CD4-positive, alpha-beta T cell (primary cell): Measurements from ENCODE around the gene LCAT. TPM values are rescaled to one million over a fixed set of nuclear protein-coding genes. Genes with fewer than 3 reads are reported as not detected.

ENCODE experiments used
- ATAC-seq: fragments of 200-7000 bp; cut with Tn5 transposase; one replicate; pipeline ENCODE4 v1.10.0; 2022; ENCODE audit warnings: mild to moderate bottlenecking; ENCODE audit not compliant: poor library complexity
- CTCF ChIA-PET: fragments of 350-600 bp; sonication (Branson Sonifier 250); formaldehyde crosslinking; loops from one replicate; lab custom pipeline; 2021; ENCODE audit warnings: antibody characterized with exemption, inconsistent platforms; lab: Charles Lee
- POLR2A ChIA-PET: fragments of 350-600 bp; sonication (Branson Sonifier 250); formaldehyde crosslinking; loops from one replicate; lab custom pipeline; 2021; ENCODE audit warnings: antibody characterized with exemption, inconsistent platforms; lab: Charles Lee
- DNase-seq, 14 experiments: peaks; one replicate each; pipeline ENCODE4 v3.0.0-alpha.2; 2013 to 2020; ENCODE audit warnings: mixed read lengths in 2 of 14
- H3K27ac ChIP-seq, 2 donors: one replicate each; pipeline versions ENCODE4 v1.5.1 to v1.7.0; 2013; ENCODE audit warnings: low read length in 2 of 2, low read depth in 1 of 2, mild to moderate bottlenecking in 1 of 2
- H3K27me3 ChIP-seq, 2 experiments: 1 replicate in 1 of 2; 2 replicates in 1 of 2; pipeline versions ENCODE4 v1.6.1 to v1.7.0; 2013; ENCODE audit warnings: low read length in 2 of 2, control low read depth in 1 of 2, mild to moderate bottlenecking in 1 of 2, moderate library complexity in 1 of 2; ENCODE audit not compliant: insufficient read depth in 2 of 2, control insufficient read depth in 1 of 2
- H3K36me3 ChIP-seq: one replicate; pipeline ENCODE4 v1.6.1; 2013; ENCODE audit warnings: low read length, control low read depth; ENCODE audit not compliant: insufficient read depth
- H3K4me1 ChIP-seq: one replicate; pipeline ENCODE4 v1.6.1; 2013; ENCODE audit warnings: low read length, control low read depth; ENCODE audit not compliant: insufficient read depth
- H3K4me3 ChIP-seq: one replicate; pipeline ENCODE4 v1.5.1; 2013; ENCODE audit warnings: mild to moderate bottlenecking, low read length, moderate library complexity
- H3K9me3 ChIP-seq, 2 experiments: 1 replicate in 1 of 2; 2 replicates in 1 of 2; pipeline versions ENCODE4 v1.6.1 to v1.7.0; 2013; ENCODE audit warnings: low read length in 2 of 2, mild to moderate bottlenecking in 2 of 2, control low read depth in 1 of 2, moderate library complexity in 1 of 2; ENCODE audit not compliant: control insufficient read depth in 1 of 2, insufficient read depth in 1 of 2
- H3K27ac Mint-ChIP-seq: one replicate; pipeline ENCODE4 v1.8.0; 2020; ENCODE audit warnings: mixed read lengths
- H3K27me3 Mint-ChIP-seq: one replicate; pipeline ENCODE4 v1.8.0; 2021; ENCODE audit warnings: mixed read lengths
- H3K36me3 Mint-ChIP-seq: one replicate; pipeline ENCODE4 v1.8.0; 2021; ENCODE audit warnings: low read depth, mixed read lengths
- H3K4me1 Mint-ChIP-seq: one replicate; pipeline ENCODE4 v1.8.0; 2021; ENCODE audit warnings: low read depth, mixed read lengths
- H3K4me3 Mint-ChIP-seq: one replicate; pipeline ENCODE4 v1.8.0; 2020; ENCODE audit warnings: mild to moderate bottlenecking, mixed read lengths
- H3K9me3 Mint-ChIP-seq: one replicate; pipeline ENCODE4 v1.8.0; 2020; ENCODE audit warnings: mixed read lengths
- CTCF ChIP-seq: fragments of 200-600 bp; IDR thresholded peaks from one replicate; pipeline ENCODE4 v1.8.0; 2022; ENCODE audit warnings: antibody characterized with exemption, mild to moderate bottlenecking
- intact Hi-C, 2 experiments: fragments of 100-400 bp; cut with DNase I in 1 of 2; cut with micrococcal nuclease in 1 of 2; formaldehyde crosslinking; loops; one replicate each; pipeline versions ENCODE4 v1.15.1 to v1.9.0; 2023 to 2025; cut with DNase I, micrococcal nuclease
- total RNA-seq, 174 experiments: library from RNA in 2 of 174; stranded (reverse) in 2 of 174; gene quantifications; one replicate each; pipeline ENCODE4 v1.2.3 and lab custom pipeline; 2021 to 2026

The LCAT gene
- total RNA-seq, 2 experiments from 2014 or later = 5.9 to 6.3 TPM

GRCh38 chr16:67982011-67982696 is 38.2 kb upstream of the LCAT start:
- Histone ChIP-seq H3K27me3 (no peaks in the 10 kb centered on the region), H3K4me3 (no peak overlapping the region), H3K4me1 (peaks cover 23% of the 10 kb centered on the region), H3K36me3 (no peaks in the 10 kb centered on the region), H3K9me3 (no peaks in the 10 kb centered on the region), H3K27ac (no peak overlapping the region)
- Mint-ChIP-seq H3K4me3 (no peak overlapping the region), H3K36me3 (no peaks in the 10 kb centered on the region), H3K27ac (no peak overlapping the region), H3K9me3 (no peaks in the 10 kb centered on the region), H3K4me1 (peaks cover 24% of the 10 kb centered on the region), H3K27me3 (no peaks in the 10 kb centered on the region)
- ATAC-seq (no peak), DNase-seq (no peak)
- POLR2A ChIA-PET = interaction anchor here (1.0 to 2.7 kb wide), 4 partner anchors 10 to 41 kb away, joined by 3 to 16 read pairs (median 5); partner anchors contain the start of genes DDX28, DUS2 and SLC12A4
- intact Hi-C loops = loop anchor here in 1 of 2 experiments (2.0 kb wide), 1 partner anchor 13 kb away; the partner anchor contains the start of gene SLC12A4
- TF ChIP-seq CTCF = no peak
- CTCF ChIA-PET = interaction anchor here (1.9 to 2.2 kb wide), 2 partner anchors 59 to 165 kb away, joined by 3 to 4 read pairs; no protein-coding TSS in a partner anchor

- no peaks in the 10 kb centered on the region for H3K9me3 Mint-ChIP-seq
- CTCF ChIA-PET = interaction anchor here (1.9 kb wide), 1 partner anchor 163 kb away, joined by 3 read pairs; no protein-coding TSS in a partner anchor
- no peak within 1 kb of the TSS for H3K27ac ChIP-seq
- H3K4me3 ChIP-seq = no peak within 1 kb of the TSS
- H3K4me1 Mint-ChIP-seq = peaks cover 23% of the 10 kb centered on the region
- no peaks in the 10 kb centered on the region for H3K36me3 Mint-ChIP-seq
- no peaks in the 10 kb centered on the region for H3K27me3 ChIP-seq
- ATAC-seq (no peak), DNase-seq (peak in 2 of 14 experiments; percentile 31 to 49)
- H3K27ac Mint-ChIP-seq = no peak within 1 kb of the TSS
- no peaks in the 10 kb centered on the region for H3K27me3 Mint-ChIP-seq
- no peak for TF ChIP-seq CTCF
- peaks cover 23% of the 10 kb centered on the region for H3K4me1 ChIP-seq
- H3K9me3 ChIP-seq = no peaks in the 10 kb centered on the region
- H3K36me3 ChIP-seq = no peaks in the 10 kb centered on the region
- no peak within 1 kb of the TSS for H3K4me3 Mint-ChIP-seq
- POLR2A ChIA-PET = no interaction called here
- intact Hi-C loops = no loop called here
These were observed 36.2 kb upstream of the LCAT start, which contains the start of gene DPEP3 for GRCh38 chr16:67979955-67980678. TSS of gene DPEP3 (minus strand) at chr16:67980499. CDS start at chr16:67980380, 119 bp downstream.

GRCh38 chr16:67977469-67978227 is 33.7 kb upstream of the LCAT start:
- DNase-seq = peak in 1 of 14 experiments; percentile 3
- H3K27me3 Mint-ChIP-seq = no peaks in the 10 kb centered on the region
- no peaks in the 10 kb centered on the region for H3K27me3 ChIP-seq
- H3K4me1 Mint-ChIP-seq = peaks cover 1% of the 10 kb centered on the region
- POLR2A ChIA-PET = no interaction called here
- H3K4me3 ChIP-seq = no peak overlapping the region
- ATAC-seq = no peak
- intact Hi-C loops = no loop called here
- no peaks in the 10 kb centered on the region for H3K36me3 Mint-ChIP-seq
- no peak overlapping the region for H3K27ac Mint-ChIP-seq
- no peaks in the 10 kb centered on the region for H3K9me3 ChIP-seq
- H3K27ac ChIP-seq = no peak overlapping the region
- CTCF ChIA-PET = no interaction called here
- no peak for TF ChIP-seq CTCF
- H3K4me1 ChIP-seq = no peaks in the 10 kb centered on the region
- no peaks in the 10 kb centered on the region for H3K36me3 ChIP-seq
- H3K9me3 Mint-ChIP-seq = no peaks in the 10 kb centered on the region
- H3K4me3 Mint-ChIP-seq = no peak overlapping the region
